CD4-positive, CD25-positive, alpha-beta regulatory T cell (primary cell): ENCODE measurements around the gene ELK1. TPM values are rescaled to one million over a fixed set of nuclear protein-coding genes. Genes with fewer than 3 reads are reported as not detected.

ENCODE experiments used
- ATAC-seq, 2 donors: fragments of 150-1000 bp; cut with Tn5 transposase; one replicate each; pipeline ENCODE4 v1.10.0; 2021; ENCODE audit warnings: low read depth in 2 of 2, moderate number of reproducible peaks in 2 of 2, moderate library complexity in 1 of 2
- DNase-seq, 3 donors: peaks; one replicate each; pipeline versions ENCODE4 v3.0.0 to v3.0.0-alpha.2; 2012 to 2022; ENCODE audit warnings: mixed read lengths in 1 of 3
- H3K27ac ChIP-seq: one replicate; pipeline ENCODE4 v1.7.0; 2013; ENCODE audit warnings: mild to moderate bottlenecking, low read length; ENCODE audit not compliant: insufficient read depth, poor library complexity, severe bottlenecking
- H3K27me3 ChIP-seq: one replicate; pipeline ENCODE4 v1.7.0; 2013; ENCODE audit warnings: low read length; ENCODE audit not compliant: control insufficient read depth, insufficient read depth
- H3K36me3 ChIP-seq: one replicate; pipeline ENCODE4 v1.7.0; 2013; ENCODE audit warnings: mild to moderate bottlenecking, low read length, moderate library complexity; ENCODE audit not compliant: control insufficient read depth, insufficient read depth
- H3K4me1 ChIP-seq: 2 replicates; pipeline ENCODE4 v1.7.0; 2013; ENCODE audit warnings: mild to moderate bottlenecking, low read length; ENCODE audit not compliant: insufficient read depth, control insufficient read depth, poor library complexity, severe bottlenecking
- H3K4me3 ChIP-seq: one replicate; pipeline ENCODE4 v1.7.0; 2013; ENCODE audit warnings: low read depth, mild to moderate bottlenecking, low read length, moderate library complexity
- H3K9me3 ChIP-seq, 2 experiments: 1 replicate in 1 of 2; 2 replicates in 1 of 2; pipeline ENCODE4 v1.7.0; 2013; ENCODE audit warnings: low read length in 2 of 2, mild to moderate bottlenecking in 1 of 2, moderate library complexity in 1 of 2; ENCODE audit not compliant: control insufficient read depth in 2 of 2
- H3K27ac Mint-ChIP-seq, 3 donors: one replicate each; pipeline ENCODE4 v1.8.0; 2020 to 2022; ENCODE audit warnings: mild to moderate bottlenecking in 3 of 3, mixed read lengths in 3 of 3, moderate library complexity in 2 of 3
- H3K27me3 Mint-ChIP-seq: one replicate; pipeline ENCODE4 v1.8.0; 2022; ENCODE audit warnings: mild to moderate bottlenecking, mixed read lengths
- H3K36me3 Mint-ChIP-seq: one replicate; pipeline ENCODE4 v1.8.0; 2020; ENCODE audit warnings: mixed read lengths
- H3K4me1 Mint-ChIP-seq, 4 donors: one replicate each; pipeline ENCODE4 v1.8.0; 2020 to 2022; ENCODE audit warnings: mixed read lengths in 4 of 4, mild to moderate bottlenecking in 1 of 4
- H3K4me3 Mint-ChIP-seq, 4 donors: one replicate each; pipeline ENCODE4 v1.8.0; 2020 to 2022; ENCODE audit warnings: mild to moderate bottlenecking in 4 of 4, mixed read lengths in 4 of 4, moderate library complexity in 3 of 4
- H3K9me3 Mint-ChIP-seq, 7 donors: one replicate each; pipeline ENCODE4 v1.8.0; 2020 to 2022; ENCODE audit warnings: mixed read lengths in 7 of 7, mild to moderate bottlenecking in 3 of 7, moderate library complexity in 2 of 7
- polyA plus RNA-seq, 4 donors: library from polyadenylated mRNA; unstranded; fragments of 300-500 nt; fragmentation: Illumina TruSeq; gene quantifications; one replicate each; pipeline ENCODE4 v1.2.3, GENCODE V29; 2021
- total RNA-seq: library from RNA; stranded (reverse); gene quantifications from one replicate; pipeline ENCODE4 v1.2.3, GENCODE V29; 2022

Gene ELK1
- total and polyA plus RNA-seq, 5 donors from 2014 or later, result 18.8 to 27.3 (median 20.0) TPM

- Histone ChIP-seq H3K27ac (no peak overlapping the region), H3K36me3 (no peaks in the 10 kb centered on the region), H3K27me3 (no peaks in the 10 kb centered on the region), H3K4me3 (no peak overlapping the region), H3K4me1 (peaks cover 13% of the 10 kb centered on the region), H3K9me3 (no peaks in the 10 kb centered on the region)
- Mint-ChIP-seq H3K27ac (no peak overlapping the region), H3K36me3 (no peaks in the 10 kb centered on the region), H3K4me3 (peak overlapping the region; percentile 63 to 74 (median 68)), H3K27me3 (peaks cover 22% of the 10 kb centered on the region), H3K9me3 (peaks cover 0 to 1% (median 0%) of the 10 kb centered on the region in 7 donors), H3K4me1 (peaks cover 0 to 26% (median 13%) of the 10 kb centered on the region in 4 donors)
- ATAC-seq (no peak), DNase-seq (no peak)
Measured at GRCh38 chrX:47618923-47619485, 31.4 kb downstream of the ELK1 start.

DNA sequence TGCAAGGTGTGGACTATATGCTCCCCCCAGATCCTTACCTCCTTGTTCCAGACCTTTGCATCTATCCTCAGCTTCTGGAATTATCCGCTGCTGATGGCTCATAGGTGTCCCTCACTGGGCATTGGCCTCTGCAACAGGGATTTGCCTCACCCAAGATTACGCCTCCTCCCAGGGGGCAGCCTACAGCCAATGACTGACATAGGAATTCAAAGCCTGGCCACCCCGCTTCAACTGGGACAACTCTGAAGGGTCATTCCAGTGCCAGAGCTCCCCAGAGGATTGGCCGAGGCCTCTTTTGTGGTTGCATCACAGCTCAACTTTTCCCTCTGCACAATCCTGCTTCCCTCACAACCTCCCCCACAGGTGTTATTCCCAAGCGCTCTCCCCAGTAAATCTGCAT is 35.7 kb downstream of the ELK1 start:
- Mint-ChIP-seq H3K9me3 (peaks cover 0 to 1% (median 0%) of the 10 kb centered on the region in 7 donors), H3K27ac (no peak overlapping the region), H3K4me1 (peaks cover 0 to 5% (median 2%) of the 10 kb centered on the region in 4 donors), H3K4me3 (no peak overlapping the region), H3K27me3 (peaks cover 9% of the 10 kb centered on the region), H3K36me3 (no peaks in the 10 kb centered on the region)
- Histone ChIP-seq H3K4me3 (no peak overlapping the region), H3K27ac (no peak overlapping the region), H3K36me3 (no peaks in the 10 kb centered on the region), H3K27me3 (no peaks in the 10 kb centered on the region), H3K4me1 (peaks cover 5% of the 10 kb centered on the region), H3K9me3 (no peaks in the 10 kb centered on the region)
- DNase-seq (no peak), ATAC-seq (no peak)

DNA sequence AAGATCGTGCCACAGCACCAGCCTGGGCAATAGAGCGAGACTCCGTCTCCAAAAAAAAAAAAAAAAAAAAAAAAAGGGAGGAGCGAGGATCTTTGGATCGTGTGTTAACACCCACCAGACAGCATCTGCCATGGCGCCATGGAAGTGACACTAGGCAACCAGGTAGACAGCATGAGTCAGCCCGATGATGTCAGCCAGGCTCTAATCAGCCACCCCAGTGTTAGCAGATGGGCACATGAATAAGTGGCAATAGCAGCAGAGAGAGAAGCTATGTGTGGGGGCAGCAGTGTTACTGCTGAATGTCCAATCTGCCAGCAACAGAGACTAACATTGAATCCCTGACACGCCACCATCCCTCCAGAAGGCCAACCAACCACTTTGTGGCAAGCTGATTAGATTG is 37.3 kb downstream of the ELK1 start:
- Mint-ChIP-seq H3K9me3 (peaks cover 0 to 2% (median 0%) of the 10 kb centered on the region in 7 donors), H3K4me1 (peaks cover 0 to 3% (median 0%) of the 10 kb centered on the region in 4 donors), H3K27ac (no peak overlapping the region), H3K27me3 (peaks cover 1% of the 10 kb centered on the region), H3K36me3 (no peaks in the 10 kb centered on the region), H3K4me3 (no peak overlapping the region)
- H3K4me3 ChIP-seq, result no peak overlapping the region
- H3K27me3 ChIP-seq, result no peaks in the 10 kb centered on the region
- DNase-seq (no peak), ATAC-seq (no peak)
- no peaks in the 10 kb centered on the region for H3K4me1 ChIP-seq
- no peaks in the 10 kb centered on the region for H3K36me3 ChIP-seq
- H3K27ac ChIP-seq, result no peak overlapping the region
- no peaks in the 10 kb centered on the region for H3K9me3 ChIP-seq

DNA sequence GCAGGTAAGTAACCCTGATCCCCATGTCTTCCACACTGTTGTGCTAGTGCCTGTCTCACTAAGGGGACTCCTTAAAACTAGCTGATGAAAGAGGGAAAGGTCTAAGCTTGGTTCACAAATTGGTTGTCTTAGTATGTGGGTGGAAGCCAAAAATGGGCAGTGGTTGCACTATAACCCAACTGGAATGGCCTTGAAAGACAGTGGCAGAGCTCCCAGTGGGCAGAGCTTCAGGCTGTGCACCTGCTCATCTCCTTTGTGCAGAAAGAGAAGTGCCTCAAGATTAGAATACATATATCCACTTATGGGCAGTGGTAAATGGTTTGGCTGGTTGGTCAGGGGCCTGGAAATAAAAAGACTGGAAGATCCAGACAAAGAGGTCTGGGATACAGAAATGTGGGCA is 37.9 kb downstream of the ELK1 start:
- no peaks in the 10 kb centered on the region for H3K36me3 Mint-ChIP-seq
- DNase-seq, result no peak

DNA sequence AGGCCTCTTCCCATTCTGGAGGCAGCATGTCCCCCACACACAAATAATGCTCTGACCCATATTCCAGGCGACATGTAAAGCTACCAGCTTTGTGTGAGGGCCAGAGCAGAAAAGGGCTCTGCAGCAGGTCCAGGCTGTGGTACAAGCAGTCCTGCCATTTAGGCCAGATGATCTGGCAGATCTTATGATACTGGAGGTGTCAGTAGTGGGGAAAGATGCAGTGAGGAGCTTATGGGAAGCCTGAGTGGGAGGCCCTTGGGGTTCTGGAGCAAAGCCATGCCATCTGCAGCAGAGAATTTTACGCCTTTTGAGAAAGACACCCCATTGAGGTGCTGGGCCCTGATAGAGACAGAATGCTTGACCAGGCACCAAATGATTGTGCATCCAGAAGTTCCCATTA is 38.4 kb downstream of the ELK1 start:
- H3K4me3 Mint-ChIP-seq, result peak overlapping the region in 1 of 4 donors; percentile 54
- no peaks in the 10 kb centered on the region for H3K27me3 Mint-ChIP-seq
- DNase-seq (no peak), ATAC-seq (no peak)
- H3K27ac Mint-ChIP-seq, result no peak overlapping the region
- no peak overlapping the region for H3K4me3 ChIP-seq
- no peaks in the 10 kb centered on the region for H3K36me3 ChIP-seq
- no peaks in the 10 kb centered on the region for H3K27me3 ChIP-seq
- no peaks in the 10 kb centered on the region for H3K36me3 Mint-ChIP-seq
- H3K9me3 Mint-ChIP-seq, result peaks cover 0 to 2% (median 0%) of the 10 kb centered on the region in 7 donors
- no peak overlapping the region for H3K27ac ChIP-seq
- H3K4me1 ChIP-seq, result no peaks in the 10 kb centered on the region
- peaks cover 0 to 3% (median 0%) of the 10 kb centered on the region in 4 donors for H3K4me1 Mint-ChIP-seq
- H3K9me3 ChIP-seq, result no peaks in the 10 kb centered on the region

More for the DNA sequence above, 37.9 kb downstream of the ELK1 start:
- H3K9me3 Mint-ChIP-seq, result peaks cover 0 to 2% (median 0%) of the 10 kb centered on the region in 7 donors
- H3K27me3 Mint-ChIP-seq, result no peaks in the 10 kb centered on the region
- Histone ChIP-seq H3K36me3 (no peaks in the 10 kb centered on the region), H3K4me1 (no peaks in the 10 kb centered on the region), H3K27ac (no peak overlapping the region), H3K9me3 (no peaks in the 10 kb centered on the region), H3K4me3 (no peak overlapping the region), H3K27me3 (no peaks in the 10 kb centered on the region)
- peak overlapping the region in 1 of 4 donors; percentile 54 for H3K4me3 Mint-ChIP-seq
- ATAC-seq, result no peak
- H3K27ac Mint-ChIP-seq, result no peak overlapping the region
- H3K4me1 Mint-ChIP-seq, result peaks cover 0 to 3% (median 0%) of the 10 kb centered on the region in 4 donors

GRCh38 chrX:47611489-47611888 is 38.9 kb downstream of the ELK1 start:
- Histone ChIP-seq H3K4me1 (no peaks in the 10 kb centered on the region), H3K9me3 (no peaks in the 10 kb centered on the region), H3K4me3 (no peak overlapping the region), H3K27ac (no peak overlapping the region), H3K27me3 (no peaks in the 10 kb centered on the region), H3K36me3 (no peaks in the 10 kb centered on the region)
- peaks cover 0 to 2% (median 0%) of the 10 kb centered on the region in 7 donors for H3K9me3 Mint-ChIP-seq
- H3K27ac Mint-ChIP-seq, result no peak overlapping the region
- ATAC-seq (no peak), DNase-seq (no peak)
- no peaks in the 10 kb centered on the region for H3K27me3 Mint-ChIP-seq
- H3K36me3 Mint-ChIP-seq, result no peaks in the 10 kb centered on the region
- peaks cover 0 to 3% (median 0%) of the 10 kb centered on the region in 4 donors for H3K4me1 Mint-ChIP-seq
- H3K4me3 Mint-ChIP-seq, result no peak overlapping the region

DNA sequence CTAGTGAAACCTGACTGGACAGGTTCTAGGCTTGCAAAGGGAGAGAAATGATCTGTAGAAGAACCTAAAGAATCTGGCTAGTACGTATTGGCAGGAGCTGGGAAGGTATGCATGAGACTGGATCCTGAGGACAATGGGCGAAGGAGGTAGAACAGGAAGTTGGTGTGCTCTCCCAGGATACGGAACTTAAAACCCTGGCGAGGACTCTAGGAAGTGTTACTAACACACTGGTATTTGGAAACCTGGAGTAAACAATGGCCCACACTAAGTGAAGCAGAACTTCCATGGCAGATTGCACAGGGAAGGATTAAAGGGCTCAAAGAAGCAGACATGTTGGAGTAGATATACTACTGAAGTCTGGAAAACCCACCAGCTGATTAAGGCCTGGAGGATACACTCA is 39.9 kb downstream of the ELK1 start:
- Histone ChIP-seq H3K36me3 (no peaks in the 10 kb centered on the region), H3K4me3 (no peak overlapping the region), H3K4me1 (no peaks in the 10 kb centered on the region), H3K9me3 (no peaks in the 10 kb centered on the region), H3K27ac (no peak overlapping the region), H3K27me3 (no peaks in the 10 kb centered on the region)
- DNase-seq (no peak), ATAC-seq (no peak)
- H3K27me3 Mint-ChIP-seq, result no peaks in the 10 kb centered on the region
- no peak overlapping the region for H3K4me3 Mint-ChIP-seq
- peaks cover 0 to 3% (median 0%) of the 10 kb centered on the region in 4 donors for H3K4me1 Mint-ChIP-seq
- no peaks in the 10 kb centered on the region for H3K36me3 Mint-ChIP-seq
- H3K27ac Mint-ChIP-seq, result no peak overlapping the region
- peaks cover 0 to 2% (median 0%) of the 10 kb centered on the region in 7 donors for H3K9me3 Mint-ChIP-seq

GRCh38 chrX:47608130-47608810 is 42.1 kb downstream of the ELK1 start:
- no peak overlapping the region for H3K4me3 ChIP-seq
- Mint-ChIP-seq H3K4me1 (peaks cover 0 to 3% (median 0%) of the 10 kb centered on the region in 4 donors), H3K4me3 (no peak overlapping the region), H3K27me3 (no peaks in the 10 kb centered on the region), H3K27ac (no peak overlapping the region), H3K36me3 (no peaks in the 10 kb centered on the region), H3K9me3 (peaks cover 0 to 2% (median 0%) of the 10 kb centered on the region in 7 donors)
- no peaks in the 10 kb centered on the region for H3K27me3 ChIP-seq
- no peak for ATAC-seq
- no peaks in the 10 kb centered on the region for H3K4me1 ChIP-seq
- DNase-seq, result no peak
- H3K9me3 ChIP-seq, result no peaks in the 10 kb centered on the region
- no peaks in the 10 kb centered on the region for H3K36me3 ChIP-seq
- no peak overlapping the region for H3K27ac ChIP-seq
